Measurements from ENCODE around the gene TRMT1.

DNA sequence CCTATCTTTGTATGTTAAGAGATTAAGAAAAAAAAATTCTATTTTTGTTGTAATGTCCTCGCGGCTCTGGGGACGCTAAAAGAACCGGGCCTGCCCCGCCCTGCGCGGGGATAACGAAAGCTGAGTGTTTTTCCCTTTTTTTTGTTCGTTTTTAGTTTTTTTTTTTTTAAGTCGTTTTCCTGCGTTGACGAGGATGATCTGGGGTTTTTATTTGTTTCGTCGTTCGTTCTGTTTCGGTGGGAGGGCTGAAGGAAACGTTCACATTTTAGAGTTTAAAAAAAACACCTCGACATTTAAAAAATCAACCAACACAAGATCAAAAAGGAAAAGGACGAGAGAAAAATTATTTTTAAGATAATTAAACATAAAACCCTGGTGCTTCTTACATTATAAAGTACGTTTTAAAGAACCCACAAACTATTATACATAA, 19.5 kb downstream of the TRMT1 start:
- no peak for TF ChIP-seq EZH2 (IDR thresholded peaks at IDR 0.05; ENCODE audit: borderline replicate concordance, low read depth, low read length, severe bottlenecking)
- TF ChIP-seq, protein P1, sequence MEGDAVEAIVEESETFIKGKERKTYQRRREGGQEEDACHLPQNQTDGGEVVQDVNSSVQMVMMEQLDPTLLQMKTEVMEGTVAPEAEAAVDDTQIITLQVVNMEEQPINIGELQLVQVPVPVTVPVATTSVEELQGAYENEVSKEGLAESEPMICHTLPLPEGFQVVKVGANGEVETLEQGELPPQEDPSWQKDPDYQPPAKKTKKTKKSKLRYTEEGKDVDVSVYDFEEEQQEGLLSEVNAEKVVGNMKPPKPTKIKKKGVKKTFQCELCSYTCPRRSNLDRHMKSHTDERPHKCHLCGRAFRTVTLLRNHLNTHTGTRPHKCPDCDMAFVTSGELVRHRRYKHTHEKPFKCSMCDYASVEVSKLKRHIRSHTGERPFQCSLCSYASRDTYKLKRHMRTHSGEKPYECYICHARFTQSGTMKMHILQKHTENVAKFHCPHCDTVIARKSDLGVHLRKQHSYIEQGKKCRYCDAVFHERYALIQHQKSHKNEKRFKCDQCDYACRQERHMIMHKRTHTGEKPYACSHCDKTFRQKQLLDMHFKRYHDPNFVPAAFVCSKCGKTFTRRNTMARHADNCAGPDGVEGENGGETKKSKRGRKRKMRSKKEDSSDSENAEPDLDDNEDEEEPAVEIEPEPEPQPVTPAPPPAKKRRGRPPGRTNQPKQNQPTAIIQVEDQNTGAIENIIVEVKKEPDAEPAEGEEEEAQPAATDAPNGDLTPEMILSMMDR (IDR thresholded peaks at IDR 0.05; ENCODE audit: borderline replicate concordance, extremely low read depth, low read length, poor library complexity, severe bottlenecking): no peak

Measured in DND-41 (cell line).